Chondrocyte (in vitro differentiated cells): ENCODE data around the gene TMEM203. TPM values are rescaled to one million over a fixed set of nuclear protein-coding genes. Genes with fewer than 3 reads are reported as not detected.

Experiments used
- DNase-seq: peaks from one replicate; pipeline ENCODE4 v3.0.0; 2021; ENCODE audit warnings: mixed read lengths, low spot score
- H3K27ac Mint-ChIP-seq: one replicate; pipeline ENCODE4 v1.8.0; 2021; ENCODE audit warnings: mild to moderate bottlenecking, moderate library complexity, mixed read lengths; ENCODE audit not compliant: unreplicated experiment
- H3K27me3 Mint-ChIP-seq: 2 replicates; pipeline ENCODE4 v1.8.0; 2021; ENCODE audit warnings: low read depth, mixed read lengths
- H3K36me3 Mint-ChIP-seq: 2 replicates; pipeline ENCODE4 v1.8.0; 2021; ENCODE audit warnings: low read depth, mixed read lengths
- H3K4me1 Mint-ChIP-seq: 2 replicates; pipeline ENCODE4 v1.8.0; 2021; ENCODE audit warnings: low read depth, mild to moderate bottlenecking, mixed read lengths
- H3K4me3 Mint-ChIP-seq: one replicate; pipeline ENCODE4 v1.8.0; 2021; ENCODE audit warnings: mild to moderate bottlenecking, moderate library complexity, mixed read lengths; ENCODE audit not compliant: unreplicated experiment
- H3K9me3 Mint-ChIP-seq: 2 replicates; pipeline ENCODE4 v1.8.0; 2021; ENCODE audit warnings: low read depth, mixed read lengths
- total RNA-seq: library from RNA; stranded (reverse); gene quantifications from 3 replicates; pipeline ENCODE4 v1.2.1, GENCODE V29; 2021
- TF ChIP-seq, protein P1 (sequence below): fragments of 200-600 bp; sonication (generic); IDR thresholded peaks from 2 replicates; pipeline ENCODE4 v1.5.0; 2021; ENCODE audit warnings: antibody characterized with exemption, mild to moderate bottlenecking, moderate library complexity

The TMEM203 gene
- total RNA-seq, 1 donor from 2014 or later: 34.9 TPM

DNA sequence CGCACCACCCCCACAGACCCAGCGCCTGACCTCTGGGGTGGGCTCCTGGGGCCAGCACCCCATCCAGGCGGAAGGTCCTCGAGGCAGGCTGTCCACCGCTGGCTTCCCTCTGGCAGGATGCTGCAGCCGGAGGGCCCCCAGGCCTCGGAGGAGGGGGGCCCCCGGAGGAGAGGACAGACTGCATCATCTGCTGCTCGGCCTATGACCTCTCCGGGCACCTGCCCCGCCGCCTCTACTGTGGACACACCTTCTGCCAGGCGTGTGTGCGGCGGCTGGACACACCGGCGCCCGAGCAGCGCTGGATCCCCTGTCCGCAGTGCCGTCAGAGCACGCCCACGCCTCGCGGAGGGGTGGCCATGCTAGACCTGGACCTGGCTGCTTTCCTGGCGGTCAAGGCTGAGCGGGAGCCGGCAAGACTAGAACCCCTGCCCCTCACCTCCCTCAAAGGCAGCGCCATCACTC lies 23.1 kb upstream of the TMEM203 start:
- Mint-ChIP-seq H3K27ac (no peak overlapping the region), H3K27me3 (peaks cover 2% of the 10 kb centered on the region), H3K4me3 (no peak overlapping the region), H3K36me3 (no peaks in the 10 kb centered on the region), H3K9me3 (no peaks in the 10 kb centered on the region), H3K4me1 (peaks cover 9% of the 10 kb centered on the region)
- TF ChIP-seq, protein P1, sequence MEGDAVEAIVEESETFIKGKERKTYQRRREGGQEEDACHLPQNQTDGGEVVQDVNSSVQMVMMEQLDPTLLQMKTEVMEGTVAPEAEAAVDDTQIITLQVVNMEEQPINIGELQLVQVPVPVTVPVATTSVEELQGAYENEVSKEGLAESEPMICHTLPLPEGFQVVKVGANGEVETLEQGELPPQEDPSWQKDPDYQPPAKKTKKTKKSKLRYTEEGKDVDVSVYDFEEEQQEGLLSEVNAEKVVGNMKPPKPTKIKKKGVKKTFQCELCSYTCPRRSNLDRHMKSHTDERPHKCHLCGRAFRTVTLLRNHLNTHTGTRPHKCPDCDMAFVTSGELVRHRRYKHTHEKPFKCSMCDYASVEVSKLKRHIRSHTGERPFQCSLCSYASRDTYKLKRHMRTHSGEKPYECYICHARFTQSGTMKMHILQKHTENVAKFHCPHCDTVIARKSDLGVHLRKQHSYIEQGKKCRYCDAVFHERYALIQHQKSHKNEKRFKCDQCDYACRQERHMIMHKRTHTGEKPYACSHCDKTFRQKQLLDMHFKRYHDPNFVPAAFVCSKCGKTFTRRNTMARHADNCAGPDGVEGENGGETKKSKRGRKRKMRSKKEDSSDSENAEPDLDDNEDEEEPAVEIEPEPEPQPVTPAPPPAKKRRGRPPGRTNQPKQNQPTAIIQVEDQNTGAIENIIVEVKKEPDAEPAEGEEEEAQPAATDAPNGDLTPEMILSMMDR: no peak
- DNase-seq: no peak

GRCh38 chr9:137227853-137228505 lies 22.5 kb upstream of the TMEM203 start:
- peaks cover 11% of the 10 kb centered on the region for H3K4me1 Mint-ChIP-seq
- H3K4me3 Mint-ChIP-seq: no peak overlapping the region
- no peak for DNase-seq
- peaks cover 2% of the 10 kb centered on the region for H3K27me3 Mint-ChIP-seq
- H3K27ac Mint-ChIP-seq: no peak overlapping the region
- no peaks in the 10 kb centered on the region for H3K9me3 Mint-ChIP-seq
- TF ChIP-seq, protein P1: no peak
- H3K36me3 Mint-ChIP-seq: no peaks in the 10 kb centered on the region

DNA sequence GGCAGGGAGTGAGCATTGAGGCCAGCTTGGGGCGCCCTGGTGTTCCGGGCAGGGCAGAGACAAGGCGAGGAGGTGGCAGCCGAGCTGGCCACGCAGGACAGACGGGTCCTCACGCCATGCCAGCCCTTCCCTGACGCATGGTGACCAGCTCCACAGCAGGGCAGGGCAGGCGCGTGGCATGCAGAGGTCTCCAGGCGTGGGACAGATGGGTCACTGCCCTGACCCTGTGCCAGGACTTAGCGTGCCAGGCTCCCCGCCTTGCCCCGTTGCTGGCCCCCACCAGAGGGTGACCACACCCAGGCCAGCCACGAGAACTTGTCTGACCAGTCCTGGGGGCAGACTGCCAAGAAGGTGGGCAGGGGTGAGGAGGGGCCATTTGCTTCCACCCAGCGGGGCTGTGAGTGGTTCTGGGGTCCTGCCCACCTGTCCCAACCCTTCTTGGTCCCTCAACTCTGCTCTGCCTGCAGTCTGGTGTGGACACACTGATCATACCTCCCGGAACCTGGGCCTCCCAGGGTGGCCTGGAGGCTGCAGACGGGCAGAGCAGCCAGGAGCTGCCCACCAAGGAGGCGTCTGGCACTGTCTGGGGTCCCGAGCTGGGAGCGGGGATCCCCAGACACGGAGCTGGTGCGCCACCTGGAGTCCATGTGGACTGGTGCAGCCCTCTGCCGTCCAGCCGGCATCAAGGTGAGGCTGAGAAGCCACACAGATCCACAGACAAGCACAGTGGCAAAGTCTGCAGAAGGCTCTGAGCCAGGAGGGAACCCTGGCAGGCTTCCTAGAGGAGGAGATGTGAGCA lies 21.8 kb upstream of the TMEM203 start, which contains the start of gene RNF224:
Gene RNF224, plus strand, starts transcription at position 449 of the 799 bp plus-strand sequence. CDS start 834 bp downstream, outside the sequence.
- Mint-ChIP-seq H3K4me1 (peaks cover 13% of the 10 kb centered on the region), H3K27me3 (peaks cover 2% of the 10 kb centered on the region), H3K27ac (peak within 1 kb of the TSS; percentile 45), H3K9me3 (no peaks in the 10 kb centered on the region), H3K36me3 (no peaks in the 10 kb centered on the region), H3K4me3 (no peak within 1 kb of the TSS)
- no peak for DNase-seq
- TF ChIP-seq, protein P1: peak; percentile 92

DNA sequence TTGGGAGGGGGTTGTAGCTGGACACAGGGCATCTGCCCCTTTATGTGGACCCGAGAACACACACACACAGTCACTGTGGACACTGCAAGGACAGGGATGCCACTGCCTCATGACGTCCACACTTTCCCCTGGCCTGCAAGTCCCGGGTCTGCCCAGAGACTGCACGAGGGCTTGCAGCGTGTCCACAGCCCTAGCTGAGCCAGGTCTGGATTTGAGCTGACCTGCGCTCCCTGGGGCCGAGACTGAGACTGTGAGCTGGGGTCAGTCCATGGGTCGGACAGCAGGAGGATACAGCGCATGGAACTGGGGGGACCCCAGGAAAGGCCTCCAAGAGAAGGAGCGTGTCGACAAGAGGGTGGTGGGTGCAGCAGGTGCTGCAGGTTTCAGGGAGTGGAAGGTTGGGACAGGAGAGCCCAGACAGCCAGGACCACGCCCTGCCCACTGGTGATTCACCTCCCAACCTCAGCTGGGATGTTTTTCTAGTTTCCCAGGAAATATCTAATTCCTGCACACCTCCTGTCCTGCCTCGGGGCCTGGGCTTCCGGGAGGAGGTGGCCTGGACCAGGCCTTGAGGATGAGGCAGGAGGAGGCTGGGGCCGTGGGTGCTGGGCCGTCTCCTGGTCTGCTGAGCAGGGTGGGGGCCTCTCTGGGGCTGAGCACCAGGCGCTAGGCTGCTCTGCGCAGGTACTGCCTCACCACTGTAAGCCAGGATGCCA lies 21.0 kb upstream of the TMEM203 start:
- peak overlapping the region; percentile 45 for H3K27ac Mint-ChIP-seq
- no peaks in the 10 kb centered on the region for H3K9me3 Mint-ChIP-seq
- H3K4me3 Mint-ChIP-seq: no peak overlapping the region
- DNase-seq: no peak
- peaks cover 13% of the 10 kb centered on the region for H3K4me1 Mint-ChIP-seq
- no peaks in the 10 kb centered on the region for H3K36me3 Mint-ChIP-seq
- H3K27me3 Mint-ChIP-seq: peaks cover 2% of the 10 kb centered on the region
- TF ChIP-seq, protein P1: no peak
